IMR-90 (cell line): ENCODE data around the gene GPT2. TPM values are rescaled to one million over a fixed set of nuclear protein-coding genes. Genes with fewer than 3 reads are reported as not detected.

Source experiments
- ATAC-seq: fragments of 200-7000 bp; cut with Tn5 transposase; 2 replicates; pipeline ENCODE4 v1.9.1; 2020; ENCODE audit warnings: low read depth, mild to moderate bottlenecking, moderate library complexity
- BruUV-seq: library from RNA; stranded (reverse); fragments of 400-500 nt; replicated peaks from 2 replicates; lab custom pipeline; 2021; lab: Mats Ljungman, UMichigan
- CTCF ChIA-PET: fragments of 300-600 bp; formaldehyde crosslinking; extraction: SDS; loops from one replicate; lab custom pipeline; 2021; ENCODE audit warnings: antibody characterized with exemption; lab: Yijun Ruan, JAX
- POLR2A ChIA-PET: fragments of 300-600 bp; sonication (Branson Sonifier 250); formaldehyde crosslinking; loops from one replicate; lab custom pipeline; 2022; ENCODE audit warnings: antibody characterized with exemption; ENCODE audit not compliant: unreplicated experiment; lab: Charles Lee
- DNase-seq: peaks from one replicate; pipeline ENCODE4 v3.0.0; 2013
- H2AFZ ChIP-seq: replicated peaks from 2 replicates; pipeline ENCODE3; 2013; ENCODE audit warnings: low read length, mild to moderate bottlenecking; ENCODE audit not compliant: poor library complexity
- H2AK5ac ChIP-seq: 2 replicates; pipeline ENCODE4 v1.6.1; 2013; ENCODE audit warnings: low read depth, low read length, inconsistent platforms
- H2AK9ac ChIP-seq: replicated peaks from 2 replicates; pipeline ENCODE3; 2013; ENCODE audit warnings: mild to moderate bottlenecking, low read depth, low read length, moderate library complexity; ENCODE audit not compliant: poor library complexity
- H2BK120ac ChIP-seq: 2 replicates; pipeline ENCODE4 v1.6.1; 2013; ENCODE audit warnings: low read depth, low read length, inconsistent platforms
- H2BK15ac ChIP-seq: 3 replicates; pipeline ENCODE4 v1.6.1; 2013; ENCODE audit warnings: low read depth, low read length, inconsistent platforms
- H2BK20ac ChIP-seq: 2 replicates; pipeline ENCODE4 v1.6.1; 2013; ENCODE audit warnings: low read depth, mild to moderate bottlenecking, inconsistent platforms, low read length, moderate library complexity
- H2BK5ac ChIP-seq: 2 replicates; pipeline ENCODE4 v1.6.1; 2013; ENCODE audit warnings: mild to moderate bottlenecking, low read depth, low read length, inconsistent platforms; ENCODE audit not compliant: poor library complexity, severe bottlenecking
- H3K14ac ChIP-seq: replicated peaks from 2 replicates; pipeline ENCODE4 v1.6.1; 2013; ENCODE audit warnings: low read depth, low read length, inconsistent platforms
- H3K18ac ChIP-seq: 2 replicates; pipeline ENCODE4 v1.6.1; 2013; ENCODE audit warnings: low read depth, low read length, control low read depth
- H3K23ac ChIP-seq: 2 replicates; pipeline ENCODE4 v1.6.1; 2013; ENCODE audit warnings: low read depth, low read length, inconsistent platforms
- H3K27ac ChIP-seq: 2 replicates; pipeline ENCODE4 v1.5.1; 2013; ENCODE audit warnings: mild to moderate bottlenecking, control low read depth, low read length; ENCODE audit not compliant: insufficient read depth
- H3K27me3 ChIP-seq: 2 replicates; pipeline ENCODE4 v1.6.1; 2013; ENCODE audit warnings: low read length; ENCODE audit not compliant: control insufficient read depth, insufficient read depth
- H3K36me3 ChIP-seq: 2 replicates; pipeline ENCODE4 v1.6.1; 2013; ENCODE audit warnings: low read length, mixed read lengths; ENCODE audit not compliant: control insufficient read depth, insufficient read depth
- H3K4ac ChIP-seq: 2 replicates; pipeline ENCODE4 v1.6.1; 2013; ENCODE audit warnings: low read depth, low read length, inconsistent platforms
- H3K4me1 ChIP-seq: 2 replicates; pipeline ENCODE4 v1.6.1; 2013; ENCODE audit warnings: low read length, mixed read lengths; ENCODE audit not compliant: control insufficient read depth, insufficient read depth
- H3K4me2 ChIP-seq: 2 replicates; pipeline ENCODE4 v1.6.1; 2013; ENCODE audit warnings: low read depth, mild to moderate bottlenecking, control low read depth, low read length, moderate library complexity
- H3K4me3 ChIP-seq: 2 replicates; pipeline ENCODE4 v1.5.1; 2013; ENCODE audit warnings: low read depth, mild to moderate bottlenecking, control low read depth, low read length, moderate library complexity; ENCODE audit not compliant: insufficient read depth
- H3K56ac ChIP-seq: 2 replicates; pipeline ENCODE4 v1.6.1; 2013; ENCODE audit warnings: low read length, inconsistent platforms; ENCODE audit not compliant: insufficient read depth; ENCODE audit errors: extremely low read depth
- H3K79me1 ChIP-seq, 2 experiments: 2 replicates each; pipeline ENCODE4 v1.6.1; 2013; ENCODE audit warnings: low read length in 2 of 2, inconsistent platforms in 1 of 2, low read depth in 1 of 2
- H3K9ac ChIP-seq: 2 replicates; pipeline ENCODE4 v1.6.1; 2013; ENCODE audit warnings: low read depth, low read length, control low read depth
- H3K9me1 ChIP-seq: 2 replicates; pipeline ENCODE4 v1.6.1; 2013; ENCODE audit warnings: low read length, inconsistent platforms; ENCODE audit not compliant: insufficient read depth
- H3K9me3 ChIP-seq: 2 replicates; pipeline ENCODE4 v1.6.1; 2013; ENCODE audit warnings: low read length; ENCODE audit not compliant: control insufficient read depth, insufficient read depth
- H4K20me1 ChIP-seq: 2 replicates; pipeline ENCODE4 v1.6.1; 2013; ENCODE audit warnings: low read length, inconsistent platforms; ENCODE audit not compliant: insufficient read depth
- H4K5ac ChIP-seq: 2 replicates; pipeline ENCODE4 v1.6.1; 2013; ENCODE audit warnings: mild to moderate bottlenecking, low read depth, low read length, control low read depth
- H4K8ac ChIP-seq, 2 experiments: 2 replicates each; pipeline ENCODE4 v1.6.1; 2013; ENCODE audit warnings: low read depth in 2 of 2, low read length in 2 of 2, control low read depth in 1 of 2, inconsistent platforms in 1 of 2
- H4K91ac ChIP-seq: 2 replicates; pipeline ENCODE4 v1.6.1; 2013; ENCODE audit warnings: low read depth, low read length, inconsistent platforms; ENCODE audit not compliant: insufficient read depth
- CEBPB ChIP-seq: IDR thresholded peaks from 2 replicates; pipeline ENCODE4 v1.6.1; 2012; ENCODE audit warnings: low read depth, low read length, improper control_type of control experiment
- CHD1 ChIP-seq: IDR thresholded peaks from 2 replicates; pipeline ENCODE4 v1.6.1; 2012; ENCODE audit warnings: low read depth, low read length, improper control_type of control experiment
- FOS ChIP-seq: fragments of 150-350 bp; IDR thresholded peaks from 2 replicates; pipeline ENCODE4 v1.6.1; 2016; ENCODE audit warnings: low read depth, low read length
- MAFK ChIP-seq: IDR thresholded peaks from 2 replicates; pipeline ENCODE4 v1.6.1; 2012; ENCODE audit warnings: low read depth, low read length, improper control_type of control experiment
- MXI1 ChIP-seq: IDR thresholded peaks from 2 replicates; pipeline ENCODE4 v1.6.1; 2012; ENCODE audit warnings: low read depth, mild to moderate bottlenecking, low read length, moderate library complexity, borderline replicate concordance
- NFE2L2 ChIP-seq: fragments of 150-350 bp; IDR thresholded peaks from 2 replicates; pipeline ENCODE4 v1.6.1; 2016; ENCODE audit warnings: low read depth, mild to moderate bottlenecking, low read length
- POLR2A ChIP-seq: IDR thresholded peaks from 2 replicates; pipeline ENCODE4 v1.6.1; 2012; ENCODE audit warnings: mild to moderate bottlenecking, low read depth, low read length
- RAD21 ChIP-seq: IDR thresholded peaks from 2 replicates; pipeline ENCODE4 v1.6.1; 2012; ENCODE audit warnings: low read length, improper control_type of control experiment
- RFX5 ChIP-seq: IDR thresholded peaks from 2 replicates; pipeline ENCODE4 v1.8.0; 2012; ENCODE audit warnings: low read depth, mild to moderate bottlenecking, low read length, moderate library complexity
- SMC3 ChIP-seq: fragments of 150-350 bp; IDR thresholded peaks from 2 replicates; pipeline ENCODE4 v1.6.1; 2016; ENCODE audit warnings: low read depth, mild to moderate bottlenecking, antibody characterized with exemption, low read length, moderate library complexity
- WGBS, 2 experiments: methylation state at CpG; one replicate each; pipeline versions ENCODE4 v1.1.5 to v1.1.7; 2013; ENCODE audit warnings: missing lambda C conversion rate in 2 of 2; ENCODE audit not compliant: insufficient read length in 1 of 2; ENCODE audit errors: extremely low coverage in 2 of 2; 5-methylcytosine and 5-hydroxymethylcytosine counted together
- dilution Hi-C: fragments of 300-500 bp; cut with HindIII; formaldehyde crosslinking; loops from one replicate; pipeline ENCODE4 v1.14.3; 2018; ENCODE audit warnings: low sequenced_read_pairs; ENCODE audit not compliant: unreplicated experiment
- in situ Hi-C: fragments of 300-500 bp; cut with MboI; formaldehyde crosslinking; loops from 3 replicates; pipeline ENCODE4 v1.14.3; 2019; ENCODE audit warnings: low sequenced_read_pairs, inconsistent platforms, mixed read lengths
- intact Hi-C: fragments of 100-400 bp; cut with micrococcal nuclease; formaldehyde crosslinking; loops from 2 replicates; pipeline ENCODE4 v1.10.0; 2022
- polyA plus RNA-seq, 3 experiments: library from polyadenylated mRNA; depleted of rRNA; stranded (reverse); fragments of >200 nt; gene quantifications; 2 replicates each; pipeline ENCODE4 v1.2.3, GENCODE V29; 2012; ENCODE audit warnings: low replicate concordance in 1 of 3
- total RNA-seq: library from RNA; depleted of rRNA; stranded (reverse); fragments of >200 nt; gene quantifications from 2 replicates; pipeline ENCODE4 v1.2.3, GENCODE V29; 2012
- TF ChIP-seq, protein P1 (sequence below): conservative IDR thresholded peaks from 2 replicates; pipeline ENCODE4 v1.5.1; 2012; ENCODE audit warnings: mild to moderate bottlenecking, low read depth, low read length, improper control_type of control experiment

Gene GPT2
- total and polyA plus RNA-seq, 2 of the 4 experiments (the other 2 are of a cell fraction): 26.4 to 31.5 TPM

DNA sequence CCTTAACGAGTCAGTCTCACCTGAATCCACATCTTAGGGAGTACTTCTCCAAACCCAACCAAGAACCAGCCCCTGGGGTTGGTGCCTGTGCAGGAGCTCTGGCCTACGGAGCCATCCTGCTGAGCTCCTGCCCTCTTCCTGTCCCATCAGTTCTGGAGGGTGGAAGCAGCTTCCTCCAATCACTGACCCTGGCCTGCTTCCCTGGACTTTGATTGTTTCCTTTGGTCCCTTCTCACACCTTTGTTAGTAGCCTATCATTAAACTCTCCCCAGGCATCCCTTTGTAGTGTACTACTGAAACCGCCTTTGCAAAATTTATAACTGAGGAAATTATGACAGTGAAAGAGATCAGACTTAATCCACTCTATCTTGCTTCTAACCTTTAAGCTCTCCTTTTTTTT, 32.0 kb upstream of the GPT2 start (continued):
- TF ChIP-seq, protein P1, sequence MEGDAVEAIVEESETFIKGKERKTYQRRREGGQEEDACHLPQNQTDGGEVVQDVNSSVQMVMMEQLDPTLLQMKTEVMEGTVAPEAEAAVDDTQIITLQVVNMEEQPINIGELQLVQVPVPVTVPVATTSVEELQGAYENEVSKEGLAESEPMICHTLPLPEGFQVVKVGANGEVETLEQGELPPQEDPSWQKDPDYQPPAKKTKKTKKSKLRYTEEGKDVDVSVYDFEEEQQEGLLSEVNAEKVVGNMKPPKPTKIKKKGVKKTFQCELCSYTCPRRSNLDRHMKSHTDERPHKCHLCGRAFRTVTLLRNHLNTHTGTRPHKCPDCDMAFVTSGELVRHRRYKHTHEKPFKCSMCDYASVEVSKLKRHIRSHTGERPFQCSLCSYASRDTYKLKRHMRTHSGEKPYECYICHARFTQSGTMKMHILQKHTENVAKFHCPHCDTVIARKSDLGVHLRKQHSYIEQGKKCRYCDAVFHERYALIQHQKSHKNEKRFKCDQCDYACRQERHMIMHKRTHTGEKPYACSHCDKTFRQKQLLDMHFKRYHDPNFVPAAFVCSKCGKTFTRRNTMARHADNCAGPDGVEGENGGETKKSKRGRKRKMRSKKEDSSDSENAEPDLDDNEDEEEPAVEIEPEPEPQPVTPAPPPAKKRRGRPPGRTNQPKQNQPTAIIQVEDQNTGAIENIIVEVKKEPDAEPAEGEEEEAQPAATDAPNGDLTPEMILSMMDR: no peak
- TF ChIP-seq NFE2L2: no peak

DNA sequence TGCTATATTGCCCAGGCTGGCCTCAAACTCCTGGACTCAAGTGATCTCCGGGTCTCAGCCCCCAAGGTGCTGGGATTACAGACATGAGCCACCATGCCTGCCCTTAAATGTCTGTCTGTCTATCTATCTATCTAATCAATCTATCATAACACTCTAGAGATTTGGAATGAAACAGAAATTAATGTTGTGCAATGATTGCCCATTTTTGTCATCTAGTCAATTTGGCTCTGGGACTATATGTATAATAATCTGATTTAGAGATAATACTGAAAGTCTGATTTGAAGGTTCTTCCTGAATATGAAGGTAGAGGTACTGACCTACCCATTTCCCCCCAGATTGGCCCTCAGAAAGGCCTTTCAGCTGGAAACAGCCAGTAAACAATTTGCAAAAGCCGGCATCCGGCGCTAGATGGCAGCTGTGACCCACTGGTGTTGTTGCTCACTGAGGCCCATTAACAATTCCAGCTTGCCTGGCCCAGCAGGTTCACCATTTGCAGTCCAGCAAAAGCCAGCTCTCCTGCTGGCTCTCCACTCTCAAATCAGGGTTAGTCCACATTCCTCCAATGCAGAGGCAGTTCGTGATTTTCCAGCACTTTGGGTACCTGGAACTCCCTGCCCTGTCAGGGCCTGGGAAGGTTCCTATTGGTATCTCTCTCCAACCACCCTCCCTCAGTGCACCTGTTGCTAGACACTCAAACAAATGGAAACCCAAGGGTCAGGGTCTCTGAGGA, 30.3 kb upstream of the GPT2 start:
- H3K14ac ChIP-seq: no peak overlapping the region
- ATAC-seq (peak; percentile 93), DNase-seq (peak; percentile 69)
- H3K4me3 ChIP-seq: no peak overlapping the region
- no peaks in the 10 kb centered on the region for H3K79me1 ChIP-seq
- POLR2A ChIA-PET: no interaction called here
- H2BK20ac ChIP-seq: no peak overlapping the region
- H2AK9ac ChIP-seq: peak overlapping the region; percentile 88
- H2BK15ac ChIP-seq: no peak overlapping the region
- no TSS peak for BruUV-seq
- no peaks in the 10 kb centered on the region for H4K20me1 ChIP-seq
- H3K18ac ChIP-seq: no peak overlapping the region
- TF ChIP-seq SMC3: peak; percentile 93
- peak; percentile 98 for TF ChIP-seq RAD21
- no peak for TF ChIP-seq NFE2L2
- TF ChIP-seq CHD1: no peak
- peak; percentile 63 for TF ChIP-seq CEBPB
- no peak for TF ChIP-seq MXI1
- TF ChIP-seq, protein P1: peak; percentile 97
- no peak for TF ChIP-seq RFX5
- TF ChIP-seq MAFK: no peak
- no peak for TF ChIP-seq POLR2A
- TF ChIP-seq FOS: no peak
- no peak overlapping the region for H2BK120ac ChIP-seq
- no peak overlapping the region for H3K56ac ChIP-seq
- WGBS, 2 experiments: 0% methylated on average over 4 of the region's 5 CpGs; no CpG with 5 or more reads in 1 of the 2 experiments
- in situ Hi-C loops: no loop called here
- no peak overlapping the region; the same call in 1 of the 2 replicates for H4K91ac ChIP-seq
- H2BK5ac ChIP-seq: no peak overlapping the region
- intact Hi-C loops: loop anchor here (1.0 to 10.0 kb wide), 5 partner anchors 33 to 1311 kb away; partner anchors contain the start of gene NETO2
- peaks cover 2% of the 10 kb centered on the region; the same call in 1 of the 2 replicates for H3K27me3 ChIP-seq
- no peak overlapping the region for H4K8ac ChIP-seq
- peak overlapping the region; percentile 54 for H2AFZ ChIP-seq
- CTCF ChIA-PET: interaction anchor here (0.6 to 1.9 kb wide), 18 partner anchors 9 to 180 kb away, joined by 3 to 16 read pairs (median 4); partner anchors contain the start of gene GPT2
- no peak overlapping the region for H3K4ac ChIP-seq
- H3K23ac ChIP-seq: no peak overlapping the region
- no peak overlapping the region for H2AK5ac ChIP-seq
- dilution Hi-C loops: no loop called here
- no peaks in the 10 kb centered on the region for H3K9me1 ChIP-seq
- no peaks in the 10 kb centered on the region for H3K4me1 ChIP-seq
- no peaks in the 10 kb centered on the region for H3K9me3 ChIP-seq
- H4K5ac ChIP-seq: no peak overlapping the region
- no peak overlapping the region for H3K9ac ChIP-seq
- H3K27ac ChIP-seq: no peak overlapping the region
- H3K36me3 ChIP-seq: no peaks in the 10 kb centered on the region
- H3K4me2 ChIP-seq: no peak overlapping the region
